ENCODE data around the gene SELE.

The SELE gene

DNA sequence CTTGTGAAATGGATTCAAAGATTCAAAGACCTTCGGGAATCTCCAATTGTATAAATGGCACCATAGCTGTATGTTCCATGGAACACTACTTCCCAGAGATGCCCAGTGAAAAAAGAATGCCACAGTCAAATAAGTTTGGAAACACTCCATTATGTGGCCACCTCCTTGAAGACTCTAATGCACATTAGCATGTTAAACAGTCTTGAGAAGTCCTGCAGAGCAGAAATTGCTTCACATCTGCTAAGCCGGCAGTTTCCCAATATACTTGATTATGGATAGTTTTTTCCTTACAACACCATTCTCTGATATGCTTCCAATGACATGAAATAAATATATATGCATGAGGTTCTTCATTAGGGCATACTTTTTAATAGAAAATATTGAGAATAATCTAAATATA, 12.7 kb upstream of the SELE start:
- no peaks in the 10 kb centered on the region for H3K36me3 ChIP-seq (ENCODE audit: control insufficient read depth in 2 of 2, insufficient read depth in 1 of 2, low read length in 2 of 2)
- POLR2A ChIA-PET = no interaction called here
- no peaks in the 10 kb centered on the region for H3K9me3 ChIP-seq (ENCODE audit: control insufficient read depth, insufficient read depth, low read depth, low read length)
- H3K27ac ChIP-seq (ENCODE audit: extremely low read depth, low read depth, low read length) = no peak overlapping the region
- CTCF ChIA-PET = no interaction called here
- TF ChIP-seq TCF7L2 (IDR thresholded peaks at IDR 0.05; ENCODE audit: borderline replicate concordance, low read depth, low read length) = no peak
- no peak for TF ChIP-seq GFI1B (tag by site-specific recombination; IDR thresholded peaks at IDR 0.05)
- TF ChIP-seq KLF16 (tag by site-specific recombination; IDR thresholded peaks at IDR 0.05) = no peak
- TF ChIP-seq, protein P1, sequence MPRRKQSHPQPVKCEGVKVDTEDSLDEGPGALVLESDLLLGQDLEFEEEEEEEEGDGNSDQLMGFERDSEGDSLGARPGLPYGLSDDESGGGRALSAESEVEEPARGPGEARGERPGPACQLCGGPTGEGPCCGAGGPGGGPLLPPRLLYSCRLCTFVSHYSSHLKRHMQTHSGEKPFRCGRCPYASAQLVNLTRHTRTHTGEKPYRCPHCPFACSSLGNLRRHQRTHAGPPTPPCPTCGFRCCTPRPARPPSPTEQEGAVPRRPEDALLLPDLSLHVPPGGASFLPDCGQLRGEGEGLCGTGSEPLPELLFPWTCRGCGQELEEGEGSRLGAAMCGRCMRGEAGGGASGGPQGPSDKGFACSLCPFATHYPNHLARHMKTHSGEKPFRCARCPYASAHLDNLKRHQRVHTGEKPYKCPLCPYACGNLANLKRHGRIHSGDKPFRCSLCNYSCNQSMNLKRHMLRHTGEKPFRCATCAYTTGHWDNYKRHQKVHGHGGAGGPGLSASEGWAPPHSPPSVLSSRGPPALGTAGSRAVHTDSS (tag by site-specific recombination; IDR thresholded peaks at IDR 0.05) = no peak
- no peak for TF ChIP-seq ZNF221 (tag by site-specific recombination; IDR thresholded peaks at IDR 0.05; ENCODE audit: borderline replicate concordance)
- TF ChIP-seq, protein P2, sequence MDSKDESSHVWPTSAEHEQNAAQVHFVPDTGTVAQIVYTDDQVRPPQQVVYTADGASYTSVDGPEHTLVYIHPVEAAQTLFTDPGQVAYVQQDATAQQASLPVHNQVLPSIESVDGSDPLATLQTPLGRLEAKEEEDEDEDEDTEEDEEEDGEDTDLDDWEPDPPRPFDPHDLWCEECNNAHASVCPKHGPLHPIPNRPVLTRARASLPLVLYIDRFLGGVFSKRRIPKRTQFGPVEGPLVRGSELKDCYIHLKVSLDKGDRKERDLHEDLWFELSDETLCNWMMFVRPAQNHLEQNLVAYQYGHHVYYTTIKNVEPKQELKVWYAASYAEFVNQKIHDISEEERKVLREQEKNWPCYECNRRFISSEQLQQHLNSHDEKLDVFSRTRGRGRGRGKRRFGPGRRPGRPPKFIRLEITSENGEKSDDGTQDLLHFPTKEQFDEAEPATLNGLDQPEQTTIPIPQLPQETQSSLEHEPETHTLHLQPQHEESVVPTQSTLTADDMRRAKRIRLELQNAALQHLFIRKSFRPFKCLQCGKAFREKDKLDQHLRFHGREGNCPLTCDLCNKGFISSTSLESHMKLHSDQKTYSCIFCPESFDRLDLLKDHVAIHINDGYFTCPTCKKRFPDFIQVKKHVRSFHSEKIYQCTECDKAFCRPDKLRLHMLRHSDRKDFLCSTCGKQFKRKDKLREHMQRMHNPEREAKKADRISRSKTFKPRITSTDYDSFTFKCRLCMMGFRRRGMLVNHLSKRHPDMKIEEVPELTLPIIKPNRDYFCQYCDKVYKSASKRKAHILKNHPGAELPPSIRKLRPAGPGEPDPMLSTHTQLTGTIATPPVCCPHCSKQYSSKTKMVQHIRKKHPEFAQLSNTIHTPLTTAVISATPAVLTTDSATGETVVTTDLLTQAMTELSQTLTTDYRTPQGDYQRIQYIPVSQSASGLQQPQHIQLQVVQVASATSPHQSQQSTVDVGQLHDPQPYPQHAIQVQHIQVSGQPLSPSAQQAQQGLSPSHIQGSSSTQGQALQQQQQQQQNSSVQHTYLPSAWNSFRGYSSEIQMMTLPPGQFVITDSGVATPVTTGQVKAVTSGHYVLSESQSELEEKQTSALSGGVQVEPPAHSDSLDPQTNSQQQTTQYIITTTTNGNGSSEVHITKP (tag by site-specific recombination; IDR thresholded peaks at IDR 0.05) = no peak
- H3K4me1 ChIP-seq (ENCODE audit: control insufficient read depth, insufficient read depth, low read length) = no peaks in the 10 kb centered on the region
- H3K4me3 ChIP-seq (ENCODE audit: low read depth, low read length) = no peak overlapping the region

DNA sequence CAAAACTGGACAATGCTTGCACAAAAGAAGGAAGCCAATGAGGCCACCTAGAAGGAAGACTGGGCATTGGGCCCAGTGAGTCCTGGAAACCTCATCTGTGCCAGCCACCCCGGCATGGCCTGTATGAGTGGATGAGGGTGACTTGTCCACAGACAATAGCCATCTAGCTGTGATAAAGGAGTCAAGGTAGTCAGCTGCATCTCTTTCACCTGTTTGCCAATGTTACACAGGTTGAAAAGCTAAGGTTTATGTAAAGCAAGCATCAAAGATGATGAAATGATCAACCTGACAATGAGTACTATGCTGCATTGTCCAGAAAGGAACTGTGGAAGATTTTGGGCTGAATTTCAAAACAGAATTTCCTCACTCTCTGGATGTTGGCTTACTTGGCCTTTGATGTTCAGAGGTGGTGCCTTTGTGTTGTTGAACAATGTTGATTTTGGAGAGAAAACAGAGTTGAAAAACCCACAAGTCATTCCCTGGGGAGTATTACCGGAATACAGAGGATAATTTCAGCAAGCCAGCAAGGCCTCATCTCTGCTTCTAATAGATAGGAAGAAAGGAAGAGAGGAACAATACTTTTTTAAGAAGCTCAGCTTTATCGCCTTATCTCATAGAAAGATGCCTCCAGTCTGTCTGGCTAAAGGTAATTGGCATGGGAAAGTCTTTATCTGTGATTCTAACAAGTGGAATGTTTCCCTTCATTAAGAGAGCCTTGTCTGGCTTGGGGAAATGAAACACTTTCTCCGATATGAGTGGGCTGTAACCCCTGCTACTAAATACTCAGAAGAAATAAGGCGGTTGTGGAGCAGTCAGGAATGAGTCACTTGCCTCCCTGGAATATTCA, 11.4 kb upstream of the SELE start:
- Histone ChIP-seq H3K4me1 (ENCODE audit: control insufficient read depth, insufficient read depth, low read length) (peaks cover 6% of the 10 kb centered on the region; the same call in 1 of the 2 replicates), H3K9me3 (ENCODE audit: control insufficient read depth, insufficient read depth, low read depth, low read length) (no peaks in the 10 kb centered on the region), H3K27ac (ENCODE audit: extremely low read depth, low read depth, low read length) (no peak overlapping the region), H3K36me3 (ENCODE audit: control insufficient read depth in 2 of 2, insufficient read depth in 1 of 2, low read length in 2 of 2) (no peaks in the 10 kb centered on the region), H3K4me3 (ENCODE audit: low read depth, low read length) (no peak overlapping the region)
- POLR2A ChIA-PET = interaction anchor here (0.5 kb wide), 1 partner anchor 19 kb away, joined by 3 read pairs; no protein-coding TSS in a partner anchor
- CTCF ChIA-PET = interaction anchor here (0.7 kb wide), 1 partner anchor 44 kb away, joined by 3 read pairs; no protein-coding TSS in a partner anchor
- TF ChIP-seq, protein P3, sequence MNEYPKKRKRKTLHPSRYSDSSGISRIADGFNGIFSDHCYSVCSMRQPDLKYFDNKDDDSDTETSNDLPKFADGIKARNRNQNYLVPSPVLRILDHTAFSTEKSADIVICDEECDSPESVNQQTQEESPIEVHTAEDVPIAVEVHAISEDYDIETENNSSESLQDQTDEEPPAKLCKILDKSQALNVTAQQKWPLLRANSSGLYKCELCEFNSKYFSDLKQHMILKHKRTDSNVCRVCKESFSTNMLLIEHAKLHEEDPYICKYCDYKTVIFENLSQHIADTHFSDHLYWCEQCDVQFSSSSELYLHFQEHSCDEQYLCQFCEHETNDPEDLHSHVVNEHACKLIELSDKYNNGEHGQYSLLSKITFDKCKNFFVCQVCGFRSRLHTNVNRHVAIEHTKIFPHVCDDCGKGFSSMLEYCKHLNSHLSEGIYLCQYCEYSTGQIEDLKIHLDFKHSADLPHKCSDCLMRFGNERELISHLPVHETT (tag by site-specific recombination; IDR thresholded peaks at IDR 0.05) = no peak
- TF ChIP-seq, protein P4, sequence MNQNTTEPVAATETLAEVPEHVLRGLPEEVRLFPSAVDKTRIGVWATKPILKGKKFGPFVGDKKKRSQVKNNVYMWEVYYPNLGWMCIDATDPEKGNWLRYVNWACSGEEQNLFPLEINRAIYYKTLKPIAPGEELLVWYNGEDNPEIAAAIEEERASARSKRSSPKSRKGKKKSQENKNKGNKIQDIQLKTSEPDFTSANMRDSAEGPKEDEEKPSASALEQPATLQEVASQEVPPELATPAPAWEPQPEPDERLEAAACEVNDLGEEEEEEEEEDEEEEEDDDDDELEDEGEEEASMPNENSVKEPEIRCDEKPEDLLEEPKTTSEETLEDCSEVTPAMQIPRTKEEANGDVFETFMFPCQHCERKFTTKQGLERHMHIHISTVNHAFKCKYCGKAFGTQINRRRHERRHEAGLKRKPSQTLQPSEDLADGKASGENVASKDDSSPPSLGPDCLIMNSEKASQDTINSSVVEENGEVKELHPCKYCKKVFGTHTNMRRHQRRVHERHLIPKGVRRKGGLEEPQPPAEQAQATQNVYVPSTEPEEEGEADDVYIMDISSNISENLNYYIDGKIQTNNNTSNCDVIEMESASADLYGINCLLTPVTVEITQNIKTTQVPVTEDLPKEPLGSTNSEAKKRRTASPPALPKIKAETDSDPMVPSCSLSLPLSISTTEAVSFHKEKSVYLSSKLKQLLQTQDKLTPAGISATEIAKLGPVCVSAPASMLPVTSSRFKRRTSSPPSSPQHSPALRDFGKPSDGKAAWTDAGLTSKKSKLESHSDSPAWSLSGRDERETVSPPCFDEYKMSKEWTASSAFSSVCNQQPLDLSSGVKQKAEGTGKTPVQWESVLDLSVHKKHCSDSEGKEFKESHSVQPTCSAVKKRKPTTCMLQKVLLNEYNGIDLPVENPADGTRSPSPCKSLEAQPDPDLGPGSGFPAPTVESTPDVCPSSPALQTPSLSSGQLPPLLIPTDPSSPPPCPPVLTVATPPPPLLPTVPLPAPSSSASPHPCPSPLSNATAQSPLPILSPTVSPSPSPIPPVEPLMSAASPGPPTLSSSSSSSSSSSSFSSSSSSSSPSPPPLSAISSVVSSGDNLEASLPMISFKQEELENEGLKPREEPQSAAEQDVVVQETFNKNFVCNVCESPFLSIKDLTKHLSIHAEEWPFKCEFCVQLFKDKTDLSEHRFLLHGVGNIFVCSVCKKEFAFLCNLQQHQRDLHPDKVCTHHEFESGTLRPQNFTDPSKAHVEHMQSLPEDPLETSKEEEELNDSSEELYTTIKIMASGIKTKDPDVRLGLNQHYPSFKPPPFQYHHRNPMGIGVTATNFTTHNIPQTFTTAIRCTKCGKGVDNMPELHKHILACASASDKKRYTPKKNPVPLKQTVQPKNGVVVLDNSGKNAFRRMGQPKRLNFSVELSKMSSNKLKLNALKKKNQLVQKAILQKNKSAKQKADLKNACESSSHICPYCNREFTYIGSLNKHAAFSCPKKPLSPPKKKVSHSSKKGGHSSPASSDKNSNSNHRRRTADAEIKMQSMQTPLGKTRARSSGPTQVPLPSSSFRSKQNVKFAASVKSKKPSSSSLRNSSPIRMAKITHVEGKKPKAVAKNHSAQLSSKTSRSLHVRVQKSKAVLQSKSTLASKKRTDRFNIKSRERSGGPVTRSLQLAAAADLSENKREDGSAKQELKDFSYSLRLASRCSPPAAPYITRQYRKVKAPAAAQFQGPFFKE (tag by site-specific recombination; IDR thresholded peaks at IDR 0.05; ENCODE audit: borderline replicate concordance) = no peak
- TF ChIP-seq, protein P5, sequence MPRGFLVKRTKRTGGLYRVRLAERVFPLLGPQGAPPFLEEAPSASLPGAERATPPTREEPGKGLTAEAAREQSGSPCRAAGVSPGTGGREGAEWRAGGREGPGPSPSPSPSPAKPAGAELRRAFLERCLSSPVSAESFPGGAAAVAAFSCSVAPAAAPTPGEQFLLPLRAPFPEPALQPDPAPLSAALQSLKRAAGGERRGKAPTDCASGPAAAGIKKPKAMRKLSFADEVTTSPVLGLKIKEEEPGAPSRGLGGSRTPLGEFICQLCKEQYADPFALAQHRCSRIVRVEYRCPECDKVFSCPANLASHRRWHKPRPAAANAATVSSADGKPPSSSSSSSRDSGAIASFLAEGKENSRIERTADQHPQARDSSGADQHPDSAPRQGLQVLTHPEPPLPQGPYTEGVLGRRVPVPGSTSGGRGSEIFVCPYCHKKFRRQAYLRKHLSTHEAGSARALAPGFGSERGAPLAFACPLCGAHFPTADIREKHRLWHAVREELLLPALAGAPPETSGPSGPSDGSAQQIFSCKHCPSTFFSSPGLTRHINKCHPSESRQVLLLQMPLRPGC (tag by site-specific recombination; IDR thresholded peaks at IDR 0.05) = no peak
- no peak for TF ChIP-seq PRDM1 (tag by site-specific recombination; IDR thresholded peaks at IDR 0.05)
- no peak for TF ChIP-seq ZNF140 (tag by site-specific recombination; IDR thresholded peaks at IDR 0.05)
- no peak for TF ChIP-seq GLI4 (tag by site-specific recombination; IDR thresholded peaks at IDR 0.05)
- no peak for TF ChIP-seq OSR2 (tag by site-specific recombination; IDR thresholded peaks at IDR 0.05)
- TF ChIP-seq ZNF76 (tag by site-specific recombination; IDR thresholded peaks at IDR 0.05; ENCODE audit: borderline replicate concordance, low read depth) = no peak
- no peak for TF ChIP-seq MZF1 (tag by site-specific recombination; IDR thresholded peaks at IDR 0.05; ENCODE audit: borderline replicate concordance)
- no peak for TF ChIP-seq BCL11B (tag by site-specific recombination; IDR thresholded peaks at IDR 0.05; ENCODE audit: low read depth)
- TF ChIP-seq ZNF37A (tag by site-specific recombination; IDR thresholded peaks at IDR 0.05) = no peak
- no peak for TF ChIP-seq KLF10 (tag by site-specific recombination; IDR thresholded peaks at IDR 0.05)
- TF ChIP-seq KLF9 (tag by site-specific recombination; IDR thresholded peaks at IDR 0.05; ENCODE audit: low read depth) = no peak
- no peak for TF ChIP-seq ZNF416 (tag by site-specific recombination; IDR thresholded peaks at IDR 0.05)
